Neural cell (in vitro differentiated cells): ENCODE data around the gene MYO6. TPM values are rescaled to one million over a fixed set of nuclear protein-coding genes. Genes with fewer than 3 reads are reported as not detected.

Source experiments
- polyA plus RNA-seq: library from polyadenylated mRNA; depleted of rRNA; stranded (reverse); fragments of >200 nt; gene quantifications from 2 replicates; pipeline ENCODE4 v1.2.3, GENCODE V29; 2014
- small RNA-seq, 3 experiments: library from RNA; depleted of rRNA; stranded (forward); fragments of <200 nt; gene quantifications; one replicate each; pipeline ENCODE3, GENCODE V24; 2012

The MYO6 gene
- polyA plus RNA-seq, 1 donor from 2014 or later, result 49.1 TPM

Small RNAs within 50 kb of the gene (small RNA-seq; reads per million reads assigned to genes)
- 0 to 1.2 (median 0) reads per million in 3 experiments for gene RF00019
- gene RNA5SP209, result 0 reads per million in 3 experiments
- gene RNU6-155P, result 0 reads per million in 3 experiments

Other genes starting within 250 kb of the MYO6 start
- 113 and 115 TPM in 2 replicates for gene SENP6, start 147.4 kb upstream of the MYO6 start, polyA plus RNA-seq